HepG2 (cell line): ENCODE measurements around the gene STAT1. TPM values are rescaled to one million over a fixed set of nuclear protein-coding genes. Genes with fewer than 3 reads are reported as not detected.

Experiments
- BRF2 ChIP-seq: sonication (generic); formaldehyde crosslinking; IDR thresholded peaks from 2 replicates; pipeline ENCODE4 v1.8.1; 2022; ENCODE audit warnings: mild to moderate bottlenecking, missing genetic modification reagents
- DRAP1 ChIP-seq: IDR thresholded peaks from 2 replicates; pipeline ENCODE4 v1.6.1; 2016; ENCODE audit warnings: missing genetic modification reagents, missing compliant biosample characterization
- GLMP ChIP-seq: sonication (generic); formaldehyde crosslinking; IDR thresholded peaks from 2 replicates; pipeline ENCODE4 v1.9.0; 2021; ENCODE audit warnings: missing genetic modification reagents, mild to moderate bottlenecking, borderline replicate concordance
- IRF9 ChIP-seq: sonication (generic); formaldehyde crosslinking; IDR thresholded peaks from 2 replicates; pipeline ENCODE4 v1.8.0; 2022; ENCODE audit warnings: missing genetic modification reagents, mild to moderate bottlenecking, borderline replicate concordance
- KDM2A ChIP-seq: sonication (generic); formaldehyde crosslinking; IDR thresholded peaks from 2 replicates; pipeline ENCODE4 v1.4.0; 2020; ENCODE audit warnings: low read depth, missing genetic modification reagents, borderline replicate concordance
- MATR3 ChIP-seq: sonication (generic); formaldehyde crosslinking; IDR thresholded peaks from 2 replicates; pipeline ENCODE4 v1.4.0; 2020; ENCODE audit warnings: missing genetic modification reagents
- MAZ ChIP-seq, 2 experiments: sonication (generic) in 1 of 2; formaldehyde crosslinking in 1 of 2; IDR thresholded peaks; 2 replicates each; pipeline versions ENCODE4 v1.5.0 to v1.6.1; 2012 to 2020; ENCODE audit warnings: low read depth in 2 of 2, mild to moderate bottlenecking in 2 of 2, borderline replicate concordance in 1 of 2, improper control_type of control experiment in 1 of 2, low read length in 1 of 2, missing genetic modification reagents in 1 of 2, moderate library complexity in 1 of 2
- MIER2 ChIP-seq: IDR thresholded peaks from 2 replicates; pipeline ENCODE4 v1.6.1; 2016; ENCODE audit warnings: missing biosample characterization, missing genetic modification reagents
- MIXL1 ChIP-seq: IDR thresholded peaks from 2 replicates; pipeline ENCODE4 v1.6.1; 2016
- NKX3-1 ChIP-seq: sonication (generic); formaldehyde crosslinking; IDR thresholded peaks from 2 replicates; pipeline ENCODE4 v1.5.0; 2020; ENCODE audit warnings: missing genetic modification reagents
- PCBP2 ChIP-seq: fragments of 200-400 bp; formaldehyde crosslinking; optimal IDR thresholded peaks from 2 replicates; pipeline ENCODE3; 2018; ENCODE audit warnings: low read length, low read depth; ENCODE audit not compliant: poor library complexity, severe bottlenecking
- RCOR2 ChIP-seq: IDR thresholded peaks from 2 replicates; pipeline ENCODE4 v1.6.1; 2016; ENCODE audit warnings: missing biosample characterization, missing genetic modification reagents
- SIX1 ChIP-seq: sonication (generic); formaldehyde crosslinking; IDR thresholded peaks from 2 replicates; pipeline ENCODE4 v1.4.0; 2020; ENCODE audit warnings: missing genetic modification reagents, borderline replicate concordance
- SIX4 ChIP-seq: sonication (generic); formaldehyde crosslinking; IDR thresholded peaks from 2 replicates; pipeline ENCODE4 v1.4.0; 2020; ENCODE audit warnings: missing genetic modification reagents
- TCF7L2 ChIP-seq: IDR thresholded peaks from 2 replicates; pipeline ENCODE4 v1.6.1; 2011; ENCODE audit warnings: mild to moderate bottlenecking, low read depth, low read length, moderate library complexity
- XRCC5 ChIP-seq: fragments of 200-400 bp; formaldehyde crosslinking; optimal IDR thresholded peaks from 2 replicates; pipeline ENCODE3; 2017; ENCODE audit warnings: mild to moderate bottlenecking, low read length
- ZFP36L1 ChIP-seq: sonication (generic); formaldehyde crosslinking; IDR thresholded peaks from 2 replicates; pipeline ENCODE4 v1.8.0; 2022; ENCODE audit warnings: mild to moderate bottlenecking, missing genetic modification reagents, moderate library complexity
- ZFP37 ChIP-seq: sonication (generic); formaldehyde crosslinking; IDR thresholded peaks from 2 replicates; pipeline ENCODE4 v1.4.0; 2020; ENCODE audit warnings: missing genetic modification reagents, borderline replicate concordance
- ZGPAT ChIP-seq: IDR thresholded peaks from 2 replicates; pipeline ENCODE4 v1.6.1; 2016; ENCODE audit warnings: mild to moderate bottlenecking
- ZKSCAN8 ChIP-seq: IDR thresholded peaks from 2 replicates; pipeline ENCODE4 v1.6.1; 2016; ENCODE audit warnings: borderline replicate concordance, missing genetic modification reagents, missing compliant biosample characterization
- ZNF513 ChIP-seq: sonication (generic); formaldehyde crosslinking; conservative IDR thresholded peaks from 2 replicates; pipeline ENCODE4 v1.5.0; 2020; ENCODE audit warnings: missing genetic modification reagents
- ZNF543 ChIP-seq: sonication (generic); formaldehyde crosslinking; IDR thresholded peaks from 2 replicates; pipeline ENCODE4 v1.4.0; 2020; ENCODE audit warnings: mild to moderate bottlenecking, missing genetic modification reagents
- ZNF7 ChIP-seq: IDR thresholded peaks from 2 replicates; pipeline ENCODE4 v1.6.1; 2016; ENCODE audit warnings: missing biosample characterization, missing genetic modification reagents
- ZSCAN30 ChIP-seq: sonication (generic); formaldehyde crosslinking; IDR thresholded peaks from 2 replicates; pipeline ENCODE4 v1.5.0; 2020; ENCODE audit warnings: mild to moderate bottlenecking, missing genetic modification reagents
- polyA plus RNA-seq, 8 experiments: library from polyadenylated mRNA; depleted of rRNA in 3 of 8; stranded (reverse) in 7 of 8; unstranded in 1 of 8; fragments of >200 nt; fragmentation: Illumina TruSeq in 4 of 8; extraction: Trizol in 4 of 8; gene quantifications; 2 replicates each; pipeline versions ENCODE4 v1.2.1 to v1.2.3, GENCODE V29; 2011 to 2016; ENCODE audit warnings: low read depth in 4 of 8, missing spikeins in 1 of 8, mixed read lengths in 1 of 8; ENCODE audit not compliant: insufficient read depth in 1 of 8
- total RNA-seq, 5 experiments: library from RNA; depleted of rRNA; stranded (reverse); fragments of >200 nt; fragmentation: Illumina TruSeq; extraction: Trizol; gene quantifications; 2 replicates each; pipeline ENCODE4 v1.2.3, GENCODE V29; 2016; ENCODE audit warnings: low read depth in 1 of 5

Gene STAT1
- total and polyA plus RNA-seq, 2 of the 13 experiments (the other 11 are each of a cell fraction or from before 2014, with no cell fraction given) = 21.8 to 59.6 TPM

- TF ChIP-seq ZFP36L1 (CRISPR knock-in tag) (no peak), PCBP2 (no peak), ZNF543 (no peak), RCOR2 (CRISPR knock-in tag) (no peak), ZNF7 (peak; percentile 51; the same call in 1 of the 2 replicates), ZFP37 (no peak), BRF2 (no peak), MATR3 (CRISPR knock-in tag) (no peak), ZSCAN30 (CRISPR knock-in tag) (no peak), SIX4 (CRISPR knock-in tag) (no peak), SIX1 (CRISPR knock-in tag) (no peak), TCF7L2 (no peak), MIER2 (CRISPR knock-in tag) (no peak), ZKSCAN8 (CRISPR knock-in tag) (no peak), XRCC5 (peak; percentile 89), NKX3-1 (CRISPR knock-in tag) (no peak), IRF9 (CRISPR knock-in tag) (no peak), DRAP1 (CRISPR knock-in tag) (no peak), ZNF513 (CRISPR knock-in tag) (no peak), KDM2A (CRISPR knock-in tag) (no peak), MIXL1 (CRISPR knock-in tag) (0 out of 2 replicates have a peak, but pooled peaks have one; percentile 54), GLMP (CRISPR knock-in tag) (no peak), ZGPAT (CRISPR knock-in tag) (0 out of 2 replicates have a peak, but pooled peaks have one; percentile 36), MAZ (IDR thresholded peaks at IDR 0.05; ENCODE audit: borderline replicate concordance, low read depth, low read length) (no peak), MAZ (CRISPR knock-in tag; IDR thresholded peaks at IDR 0.05; ENCODE audit: low read depth) (no peak)
Measured at GRCh38 chr2:191041418-191042161, 27.6 kb upstream of the STAT1 start (continued).
